Stimulated activated CD8-positive, alpha-beta memory T cell treated with anti-CD3 and anti-CD28 coated beads, Interleukin-4, amount 100 ng/mL, for 1 hour (primary cell): ENCODE data around the gene SUMF1.

ENCODE experiments used
- DNase-seq, 2 donors: peaks; one replicate each; pipeline ENCODE4 v3.0.0-alpha.2; 2020; ENCODE audit warnings: low read depth in 2 of 2, low spot score in 1 of 2

Gene SUMF1

DNA sequence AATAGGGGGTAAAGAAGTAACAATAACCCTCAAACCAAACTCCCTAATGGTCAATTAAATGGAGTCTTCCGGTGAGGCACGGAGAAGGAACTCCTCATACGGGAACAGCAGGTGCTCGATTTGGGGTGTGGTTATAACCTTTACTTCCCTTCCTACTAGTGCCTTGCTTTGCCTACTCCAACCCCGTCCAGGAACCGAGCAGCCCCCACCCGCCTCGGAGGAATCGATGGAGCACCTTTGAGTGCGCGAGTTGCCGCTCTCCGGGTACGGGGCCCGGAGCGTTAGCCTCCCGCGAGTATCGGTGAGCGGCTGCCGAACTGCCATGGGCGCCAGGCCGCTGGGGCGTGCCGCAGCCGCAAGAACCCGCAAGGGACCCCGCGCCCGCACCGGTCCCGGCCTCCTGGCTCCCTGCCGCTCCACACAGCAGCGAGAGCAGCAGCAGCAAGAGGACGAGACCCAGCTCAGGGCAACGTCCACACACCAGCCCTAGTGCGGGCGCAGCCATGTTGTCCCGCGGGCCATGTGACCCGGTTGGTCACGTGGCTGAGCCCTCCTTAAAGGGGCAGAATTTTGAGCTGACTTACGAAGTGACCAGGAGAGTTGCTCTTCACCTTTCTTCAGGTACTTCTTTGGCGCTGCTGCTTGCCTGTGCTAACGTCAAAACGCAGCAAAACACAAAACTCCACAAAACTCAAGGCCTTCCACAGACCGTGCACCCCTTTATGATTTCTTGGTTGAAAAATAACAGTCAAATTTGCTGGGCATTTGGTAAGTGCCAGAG is at the start of gene SUMF1:
SUMF1 (minus strand) TSS at position 529 of the 781 bp plus-strand sequence; CDS start at position 505, 24 bp downstream.
- peak; percentile 41 to 59 for DNase-seq

DNA sequence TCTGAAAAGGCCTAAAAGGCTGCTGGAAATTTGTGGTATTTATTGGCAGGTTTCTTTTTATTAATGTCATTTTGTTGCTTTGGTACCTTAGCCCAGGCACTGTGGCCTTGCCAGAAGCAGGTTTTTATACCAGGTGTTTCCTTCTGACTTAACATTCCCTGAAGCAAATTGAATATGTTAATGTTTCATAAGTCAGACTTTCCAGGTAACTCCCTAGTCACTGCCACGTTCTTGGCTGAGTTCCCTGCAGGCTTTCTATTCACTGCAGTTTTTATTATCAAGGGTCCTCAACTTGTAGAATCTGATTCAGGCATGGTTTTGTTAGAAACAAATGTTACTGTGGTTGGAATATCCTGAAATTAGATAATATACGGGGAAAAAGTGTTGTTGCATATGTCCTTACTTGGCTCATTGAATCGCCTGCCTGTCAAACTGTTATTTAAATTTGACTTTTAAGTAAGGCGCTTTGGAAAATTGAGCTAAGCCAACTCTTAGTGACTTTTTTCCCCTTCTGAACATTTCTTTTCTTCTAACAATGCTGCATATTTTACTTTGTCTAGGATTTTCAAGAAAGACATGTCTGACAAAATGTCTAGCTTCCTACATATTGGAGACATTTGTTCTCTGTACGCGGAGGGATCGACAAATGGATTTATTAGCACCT is 49.0 kb upstream of the SUMF1 start:
- no peak for DNase-seq

DNA sequence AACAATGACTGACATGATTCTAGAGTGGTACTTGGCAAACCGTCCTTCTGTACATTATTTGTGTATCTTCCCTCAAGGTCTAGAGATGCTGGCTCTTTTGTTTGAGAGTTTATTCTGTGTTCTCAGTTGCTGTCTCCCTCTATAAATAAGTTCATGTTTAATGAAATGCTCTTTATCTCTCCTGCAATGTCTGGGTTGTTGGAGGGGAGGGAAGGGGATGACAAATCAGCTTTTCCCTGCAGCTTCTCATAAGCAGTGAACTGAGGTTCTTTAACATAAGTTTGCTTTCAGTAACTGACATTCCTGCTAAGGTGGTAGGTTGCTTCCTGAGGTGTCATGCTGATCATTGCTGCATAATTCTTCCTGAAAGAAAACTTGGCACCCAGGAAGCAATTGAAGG is 47.8 kb upstream of the SUMF1 start:
- DNase-seq: no peak

DNA sequence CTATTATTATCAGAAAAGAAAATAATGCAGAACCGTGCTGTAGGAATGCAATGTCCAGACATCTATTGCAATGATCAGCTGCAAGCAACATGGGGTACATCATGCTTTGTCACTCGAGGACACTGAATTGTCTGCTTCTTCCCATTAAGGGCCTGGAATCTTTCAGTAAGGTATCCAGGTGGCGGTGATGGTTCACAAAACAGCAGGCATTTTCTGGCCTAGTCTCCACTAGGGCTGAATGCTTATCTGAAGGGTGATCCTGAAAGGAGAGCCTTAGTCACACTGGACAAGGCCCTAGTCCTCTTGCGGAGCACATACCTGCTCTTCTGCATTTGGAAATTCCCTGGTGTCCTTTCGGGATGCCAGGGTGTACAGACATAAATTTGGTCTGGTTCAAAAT is 47.3 kb upstream of the SUMF1 start:
- no peak for DNase-seq

DNA sequence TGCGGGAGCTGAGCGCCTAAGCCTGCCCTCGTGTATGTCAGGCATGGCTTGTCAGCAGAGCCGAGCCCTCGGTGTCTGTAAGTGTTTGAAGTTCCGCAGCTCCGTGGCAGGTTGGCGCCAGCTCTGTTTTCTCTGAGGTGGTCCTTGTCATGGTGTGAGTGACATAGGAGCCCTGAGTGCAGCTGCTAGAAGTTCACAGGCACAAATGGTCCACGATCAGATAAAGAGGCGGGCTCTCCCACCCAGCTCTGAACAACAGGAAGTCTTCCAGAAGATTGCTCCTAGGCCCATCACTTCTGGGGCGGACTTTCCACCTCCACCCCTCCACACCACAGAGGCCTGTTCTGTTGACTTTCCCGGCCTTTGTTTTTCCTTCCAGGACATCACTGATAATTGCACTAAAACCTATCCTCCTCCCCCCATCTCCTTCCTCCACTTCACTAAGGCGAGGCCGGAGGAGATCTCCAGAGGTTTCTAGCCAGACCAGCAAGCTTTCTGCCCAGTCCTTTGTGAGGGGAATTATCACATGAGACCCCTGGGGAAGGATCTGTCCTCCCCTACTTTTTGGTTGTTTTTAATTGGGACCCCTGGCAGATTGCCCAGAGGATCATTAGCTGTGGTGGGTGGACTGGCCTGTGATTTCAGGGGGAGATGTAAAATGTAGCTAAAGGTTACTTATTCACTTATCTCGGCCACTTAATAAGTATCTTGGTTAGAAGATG is 46.0 kb upstream of the SUMF1 start:
- no peak for DNase-seq

DNA sequence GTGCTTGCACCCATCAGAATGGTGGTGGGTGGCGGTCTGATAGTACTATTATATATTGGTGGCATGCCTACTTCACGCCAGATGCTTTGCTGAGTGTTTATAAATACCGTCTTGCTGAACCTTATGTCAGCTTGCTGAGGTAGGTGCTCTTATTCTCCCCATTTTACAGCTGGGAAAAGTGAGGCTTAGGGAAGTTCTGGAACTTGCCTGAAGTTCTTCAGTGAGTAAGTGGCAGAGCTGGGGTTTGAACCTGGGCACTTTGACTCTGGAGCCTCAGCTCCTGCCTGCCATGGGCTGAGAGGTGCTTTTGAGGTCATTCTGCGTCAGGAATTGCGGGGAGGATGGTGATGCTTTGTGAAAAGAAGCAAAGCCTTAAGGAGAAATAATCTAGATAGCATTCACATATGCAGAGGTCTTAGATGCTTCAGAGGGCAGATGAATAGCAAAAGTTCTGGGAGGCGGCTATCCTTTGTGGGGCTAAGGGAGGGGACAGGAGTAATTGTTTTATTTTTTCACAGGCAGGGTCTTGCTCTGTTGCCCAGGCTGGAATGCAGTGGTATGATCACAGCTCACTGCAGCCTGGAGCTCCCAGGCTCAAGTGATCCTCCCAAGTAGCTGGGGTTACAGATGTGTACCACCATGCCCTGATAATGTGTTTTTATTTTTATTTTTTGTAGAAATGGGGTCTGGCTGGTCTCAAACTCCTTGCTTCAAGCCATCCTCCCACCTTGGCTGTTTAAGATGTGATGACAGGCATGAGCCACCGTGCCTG is 44.6 kb upstream of the SUMF1 start:
- no peak for DNase-seq

DNA sequence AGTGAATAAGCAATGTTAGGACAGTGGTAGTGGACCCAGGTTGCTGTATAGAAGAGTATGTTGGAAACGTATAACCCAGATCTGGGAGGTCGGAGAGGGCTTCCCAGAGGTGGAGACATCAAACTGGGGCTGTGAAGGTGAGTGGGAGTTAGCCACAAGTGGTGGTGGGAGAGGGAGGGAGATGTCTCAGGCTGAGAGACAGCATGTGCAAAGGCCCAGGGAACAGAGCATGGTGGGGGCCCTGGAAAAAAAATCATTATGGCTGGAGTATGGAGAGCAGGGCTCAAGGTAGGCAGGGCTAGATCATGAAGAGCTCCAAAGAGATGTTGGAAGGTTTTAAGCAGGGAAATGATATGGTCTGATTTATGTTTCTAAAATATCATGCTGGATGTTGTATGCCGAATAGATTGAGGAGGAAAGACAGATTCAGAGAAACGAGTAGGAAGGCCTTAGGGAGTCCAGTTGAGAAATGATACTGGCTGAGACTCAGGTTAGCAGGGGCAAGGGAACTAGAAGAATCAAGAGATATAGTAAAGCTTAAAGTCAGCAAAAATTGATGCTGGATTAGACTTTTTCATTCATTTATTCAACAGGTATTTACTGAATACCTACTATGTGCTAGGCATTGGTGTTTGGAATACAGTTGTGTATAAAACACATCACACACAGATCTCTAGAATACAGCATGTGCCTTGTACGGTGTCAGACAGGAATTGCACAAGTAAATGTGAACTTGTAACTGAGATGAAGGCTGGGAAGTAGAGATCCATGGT is 43.1 kb upstream of the SUMF1 start:
- DNase-seq: no peak

DNA sequence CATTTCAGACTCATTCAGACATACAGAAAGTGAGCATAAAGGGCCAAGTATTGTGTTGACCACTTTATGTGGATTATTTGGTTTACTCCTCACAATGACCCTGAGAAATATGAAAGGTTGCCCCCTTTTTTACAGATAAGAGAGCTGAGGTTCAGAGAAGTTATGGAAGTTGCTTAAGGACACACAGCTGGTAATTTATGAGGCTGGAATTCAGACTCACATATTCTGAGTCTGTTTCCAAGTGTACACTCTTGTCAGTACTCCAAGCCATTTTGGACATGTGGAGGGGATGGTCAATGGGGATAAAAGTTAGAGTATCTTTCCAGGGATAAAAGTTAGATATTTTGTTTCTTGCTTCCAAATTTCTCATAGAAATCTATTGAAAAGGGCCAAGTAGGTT is 42.0 kb upstream of the SUMF1 start:
- no peak for DNase-seq

DNA sequence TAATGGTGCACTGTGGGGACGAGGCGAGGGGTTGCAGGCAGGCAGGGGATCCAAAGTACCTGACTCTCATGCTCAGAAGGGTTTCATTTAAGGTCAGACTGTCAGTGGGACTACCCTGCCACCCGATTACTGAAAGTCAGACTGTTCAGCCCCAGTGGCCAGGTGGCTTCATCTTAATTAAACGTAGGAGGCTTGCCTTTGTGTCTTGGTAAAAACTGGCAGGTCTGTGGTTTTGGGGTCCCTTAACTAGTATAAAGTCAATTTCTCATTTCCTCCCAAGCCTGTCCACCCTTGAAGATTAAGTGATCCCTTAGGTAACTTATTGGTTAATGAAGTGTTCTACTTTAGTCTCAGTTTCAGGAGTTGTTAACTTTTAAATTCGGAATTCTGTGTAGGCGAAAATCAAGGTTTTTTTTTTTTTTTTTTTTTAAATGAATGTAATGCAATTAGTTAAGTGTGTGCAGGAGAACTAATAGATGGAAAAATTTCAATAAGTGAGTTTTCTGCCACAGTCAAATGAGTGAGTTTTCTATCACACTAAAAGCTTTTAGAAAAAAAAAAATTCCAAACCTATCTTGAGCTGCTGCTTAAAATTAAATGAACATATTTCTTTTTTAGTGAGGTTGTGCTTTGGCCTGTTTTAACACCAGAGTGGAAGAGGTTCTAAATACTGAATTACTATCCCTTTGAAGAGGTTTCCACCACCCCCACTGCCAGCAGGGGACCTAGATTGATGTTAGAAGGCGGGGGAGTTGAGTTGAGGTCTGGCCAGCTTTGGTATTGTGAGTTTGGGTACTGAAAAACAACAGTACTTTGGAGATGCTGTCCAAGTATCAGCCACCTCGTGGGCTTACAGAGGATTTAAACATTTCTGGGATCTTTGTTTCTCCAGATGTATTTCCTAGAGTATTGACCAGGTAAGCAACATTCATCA is 41.2 kb upstream of the SUMF1 start:
- DNase-seq: no peak

DNA sequence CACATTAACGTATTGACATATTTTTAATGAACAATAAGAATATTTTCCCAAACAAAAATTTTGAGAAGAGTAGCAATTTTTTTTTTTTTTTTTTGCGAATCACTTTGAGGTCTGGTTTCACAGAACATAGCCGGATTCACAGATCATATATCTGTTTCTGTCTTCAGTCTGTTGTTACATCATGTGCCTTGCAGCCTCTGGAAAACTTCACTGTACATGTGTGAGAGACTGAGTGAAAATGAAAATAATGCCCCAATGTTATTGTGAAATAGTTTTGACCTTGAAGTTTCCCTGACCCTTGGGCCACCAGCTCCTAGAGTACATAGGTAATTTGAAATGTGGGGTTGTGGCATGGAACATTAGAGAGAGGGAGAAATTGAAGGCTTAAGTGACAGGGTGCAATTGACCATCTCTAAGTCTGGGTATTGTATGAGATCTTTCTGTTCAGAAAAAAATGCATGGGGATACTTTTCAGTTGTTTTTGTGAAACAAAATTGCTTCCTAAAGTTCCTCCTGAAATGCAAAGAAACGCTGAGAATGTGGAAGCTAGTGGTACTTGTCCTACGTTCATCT is 40.0 kb upstream of the SUMF1 start:
- DNase-seq: no peak

DNA sequence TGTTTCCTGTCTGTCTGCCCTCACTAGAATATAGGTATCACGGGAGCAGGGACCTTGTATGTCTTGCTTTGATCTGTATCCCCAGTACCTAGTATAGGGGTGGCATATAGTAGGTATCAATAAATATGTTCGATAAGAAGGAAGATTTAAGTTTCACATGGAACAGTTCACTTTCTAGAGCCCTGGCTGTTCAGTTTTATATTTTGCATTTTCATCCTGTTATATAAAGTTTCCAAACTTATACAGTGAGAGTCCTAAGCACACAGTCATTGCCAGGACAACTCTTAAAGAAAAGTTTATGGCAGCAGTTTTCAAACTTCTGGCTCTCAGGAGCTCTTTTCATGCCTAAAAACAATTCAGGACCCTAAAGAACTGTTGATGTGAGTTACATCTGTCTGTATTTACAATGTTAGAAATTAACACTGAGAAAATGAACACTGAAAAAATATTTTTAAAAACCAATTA is 39.5 kb upstream of the SUMF1 start:
- no peak for DNase-seq

DNA sequence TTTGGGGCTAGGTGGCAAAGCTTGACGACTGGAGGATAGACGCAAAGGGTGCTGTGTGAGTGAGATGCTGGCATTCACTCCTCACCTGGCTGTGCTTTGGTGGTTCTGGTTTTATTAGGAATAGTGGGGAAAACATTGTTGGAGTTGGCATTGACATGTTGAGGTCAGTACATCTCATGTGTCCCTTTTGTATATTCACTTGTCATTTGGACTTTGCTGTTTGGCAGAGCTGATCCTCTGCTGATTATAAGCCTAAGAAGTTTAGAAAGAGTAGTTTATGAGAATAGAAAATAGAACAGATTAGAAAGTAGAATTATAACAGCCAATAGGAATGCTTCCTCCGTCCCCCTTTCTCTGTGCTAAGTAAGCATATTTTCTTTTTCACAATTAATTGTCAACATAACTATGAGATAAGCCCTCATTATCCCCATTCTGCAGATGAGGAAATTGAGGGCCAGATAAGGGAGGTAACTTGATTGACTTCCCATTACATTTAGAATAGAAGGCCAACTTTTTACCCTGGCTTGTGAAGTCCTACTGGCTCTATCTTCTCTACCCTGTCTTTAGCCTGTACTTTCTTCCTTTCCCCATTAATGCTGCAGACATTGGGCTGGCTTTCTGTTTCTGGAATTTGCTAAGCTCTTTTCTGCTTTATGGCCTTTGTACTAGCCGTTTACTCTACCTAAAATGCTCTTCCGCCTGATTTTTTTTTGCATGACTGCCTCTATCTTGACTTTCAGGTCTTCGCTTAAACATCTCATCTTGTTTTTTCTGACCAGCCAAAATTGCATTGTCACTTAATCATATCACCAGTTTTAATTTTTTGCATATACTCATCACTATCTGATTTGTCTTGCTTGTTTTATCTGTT is 38.9 kb upstream of the SUMF1 start:
- DNase-seq: no peak

DNA sequence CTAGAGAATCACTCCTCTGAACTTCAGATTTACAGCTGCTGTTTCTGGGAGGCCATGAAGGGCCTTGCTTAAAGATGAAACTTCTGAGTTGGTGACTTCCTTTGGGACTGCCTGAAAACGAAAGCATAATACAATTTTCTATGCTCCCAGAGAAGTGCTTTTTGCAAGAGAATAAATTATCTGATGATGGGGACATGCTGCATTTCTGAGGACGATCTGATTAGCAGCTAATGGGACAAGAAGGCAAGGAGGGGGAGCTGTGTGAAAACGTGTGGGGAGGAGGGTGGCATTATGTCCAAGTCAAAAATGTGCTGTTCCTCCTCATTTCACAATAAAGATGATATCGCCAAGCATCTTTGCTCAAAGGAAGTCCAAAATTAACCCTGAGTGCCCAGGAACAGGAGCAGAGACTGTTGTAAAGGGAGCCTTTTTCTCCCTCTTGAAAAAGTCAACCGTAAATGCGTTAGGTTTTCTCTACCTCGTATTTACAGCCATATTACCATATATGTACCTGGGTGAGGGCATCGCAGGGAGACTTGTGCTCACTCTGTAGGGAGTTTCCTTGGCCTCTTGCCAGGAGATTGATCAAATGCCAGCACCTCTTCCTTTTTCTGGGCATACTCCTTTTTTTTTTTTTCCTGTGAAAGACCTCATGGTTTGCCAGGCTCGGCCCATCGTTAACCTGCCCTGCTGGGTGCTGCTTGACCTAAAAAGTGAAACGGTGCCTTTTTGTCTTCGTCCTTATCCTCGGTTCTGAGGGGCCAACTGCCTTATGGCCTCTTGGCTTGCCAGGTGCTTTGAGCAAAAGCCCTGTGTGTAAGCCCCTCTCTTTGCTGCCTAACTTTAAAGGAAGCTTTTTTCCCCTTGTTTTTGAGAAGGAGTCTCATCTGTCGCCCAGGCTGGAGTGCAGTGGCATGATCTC is 37.5 kb upstream of the SUMF1 start:
- DNase-seq: no peak

DNA sequence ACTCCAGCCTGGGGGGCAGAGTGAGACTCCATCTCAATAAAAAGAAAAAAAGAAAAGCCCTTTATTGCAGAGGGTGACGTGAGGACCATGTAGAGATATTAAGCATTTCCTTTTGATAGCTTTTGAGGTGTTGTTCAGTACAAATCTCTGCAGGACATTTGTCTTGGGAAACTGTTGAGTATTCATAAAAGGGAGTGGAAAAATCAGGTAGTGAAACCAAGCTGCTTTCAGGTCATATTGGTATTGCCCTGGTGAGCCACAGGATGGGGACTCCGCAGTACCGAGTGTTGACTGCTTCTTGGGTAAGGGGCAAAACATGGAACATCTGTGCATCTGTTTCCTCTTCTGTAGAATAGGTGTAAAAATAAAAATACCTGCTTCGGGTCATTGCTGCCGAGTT is 36.0 kb upstream of the SUMF1 start:
- no peak for DNase-seq

DNA sequence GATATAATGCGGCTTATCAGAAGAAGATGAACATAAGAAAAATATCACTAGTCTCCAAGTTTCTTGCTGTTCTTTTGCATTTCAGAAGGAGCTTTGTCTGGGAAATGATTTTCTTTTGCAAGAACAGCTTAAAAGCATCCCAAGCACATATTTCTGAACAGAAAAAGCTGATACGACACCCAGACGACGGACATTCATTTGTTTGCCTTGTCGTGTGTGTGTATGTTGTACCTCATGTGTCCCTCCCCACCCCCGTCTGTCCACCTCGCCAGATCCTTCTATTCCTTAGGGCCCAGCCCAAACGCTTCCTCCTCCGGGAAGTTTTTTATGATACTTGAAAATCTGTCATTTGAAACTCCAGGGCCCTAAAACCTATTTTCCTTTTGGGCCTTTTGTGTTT is 34.9 kb upstream of the SUMF1 start:
- no peak for DNase-seq

DNA sequence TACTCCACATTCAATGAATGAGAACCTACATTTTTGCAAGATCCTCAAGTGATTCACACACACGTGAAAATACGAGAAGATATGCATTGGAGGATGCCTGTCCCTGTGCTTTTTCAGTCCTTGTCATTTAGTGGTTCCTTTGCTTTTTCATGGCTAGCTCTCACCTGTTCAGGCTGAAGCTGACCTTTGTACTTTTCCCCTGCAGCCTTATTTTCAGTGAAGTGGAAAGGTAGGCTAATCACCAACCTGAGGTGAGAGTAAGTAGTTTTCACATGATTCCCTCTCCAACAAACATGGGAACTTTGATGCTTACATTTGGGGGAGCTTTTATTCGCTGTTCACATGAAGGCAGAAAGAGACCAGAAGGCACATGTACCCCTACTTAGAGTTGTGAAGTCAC is 34.4 kb upstream of the SUMF1 start:
- no peak for DNase-seq

DNA sequence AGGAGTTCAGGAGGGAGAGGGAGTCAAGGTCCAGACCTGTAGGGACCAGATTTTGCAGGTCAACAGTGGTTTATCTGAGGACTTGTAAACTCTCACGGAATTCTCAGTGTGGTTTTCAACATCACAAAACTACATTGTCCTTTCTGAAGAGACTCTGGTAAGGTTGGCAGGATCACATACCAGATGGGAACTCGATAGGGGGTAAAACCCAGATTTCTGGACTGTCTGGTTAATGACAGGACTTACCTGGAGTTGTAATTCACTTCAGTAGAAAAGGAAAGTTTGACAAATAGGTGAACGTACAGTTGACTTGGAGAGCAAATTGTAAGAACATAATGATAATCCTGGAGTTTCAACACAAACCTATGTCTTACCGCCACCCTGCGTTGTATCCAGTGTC is 31.4 kb upstream of the SUMF1 start:
- DNase-seq: no peak
